Activated gamma-delta T cell treated with anti-CD3 and anti-CD28 coated beads, Interleukin-2, amount 50 U/mL, for 16 hours (primary cell): ENCODE measurements around the gene PTAR1.

ENCODE experiments used
- DNase-seq: peaks from one replicate; pipeline ENCODE4 v3.0.0-alpha.2; 2020; ENCODE audit warnings: low read depth

Gene PTAR1

GRCh38 chr9:69673311-69673640 is 86.5 kb downstream of the PTAR1 start:
- no peak for DNase-seq

GRCh38 chr9:69672596-69673310 is 87.1 kb downstream of the PTAR1 start:
- DNase-seq: peak; percentile 42

- no peak for DNase-seq
Observed at GRCh38 chr9:69671879-69672595, 87.8 kb downstream of the PTAR1 start, which contains the start of gene APBA1. Gene APBA1, minus strand, starts transcription at chr9:69672371.

GRCh38 chr9:69671311-69671878 is 88.4 kb downstream of the PTAR1 start:
- DNase-seq: no peak

- DNase-seq: no peak
Observed at GRCh38 chr9:69667306-69667705, 92.5 kb downstream of the PTAR1 start.

- no peak for DNase-seq
Observed at GRCh38 chr9:69660304-69660703, 99.5 kb downstream of the PTAR1 start.
